OCI-LY7 (cell line): Measurements from ENCODE around the gene GRXCR2. TPM values are rescaled to one million over a fixed set of nuclear protein-coding genes. Genes with fewer than 3 reads are reported as not detected.

Experiments used
- BruUV-seq: library from RNA; stranded (reverse); fragments of 400-500 nt; replicated peaks from 2 replicates; lab custom pipeline; 2021; lab: Mats Ljungman, UMichigan
- CTCF ChIA-PET: fragments of 300-600 bp; sonication (Branson Sonifier 250); formaldehyde crosslinking; loops from one replicate; lab custom pipeline; 2022; ENCODE audit warnings: antibody characterized with exemption; ENCODE audit not compliant: unreplicated experiment; lab: Charles Lee
- POLR2A ChIA-PET: fragments of 300-600 bp; sonication (Branson Sonifier 250); formaldehyde crosslinking; loops from one replicate; lab custom pipeline; 2022; ENCODE audit warnings: antibody characterized with exemption; lab: Charles Lee
- DNase-seq: peaks from one replicate; pipeline ENCODE4 v3.0.0-alpha.2; 2015; ENCODE audit warnings: low spot score
- H2AFZ ChIP-seq: fragments of 200-600 bp; sonication (generic), shearing (Covaris generic); 2 replicates; pipeline ENCODE4 v1.6.1; 2014; ENCODE audit warnings: mild to moderate bottlenecking, antibody characterized with exemption, low read length, moderate library complexity
- H3K27ac ChIP-seq: fragments of 200-600 bp; sonication (generic); 2 replicates; pipeline ENCODE4 v1.5.1; 2014; ENCODE audit warnings: mixed run types, low read depth, mild to moderate bottlenecking, moderate library complexity, low read length, inconsistent platforms; ENCODE audit not compliant: poor library complexity, severe bottlenecking
- H3K36me3 ChIP-seq: fragments of 200-600 bp; sonication (generic); 2 replicates; pipeline ENCODE4 v1.6.1; 2014; ENCODE audit warnings: mild to moderate bottlenecking, antibody characterized with exemption, low read length, moderate library complexity, mixed read lengths; ENCODE audit not compliant: insufficient read depth
- H3K4me1 ChIP-seq: fragments of 200-600 bp; sonication (generic); 2 replicates; pipeline ENCODE4 v1.5.1; 2014; ENCODE audit warnings: mild to moderate bottlenecking, low read length; ENCODE audit not compliant: insufficient read depth, poor library complexity, severe bottlenecking
- H3K4me2 ChIP-seq: fragments of 200-600 bp; sonication (generic); 2 replicates; pipeline ENCODE4 v1.6.1; 2014; ENCODE audit warnings: mild to moderate bottlenecking, low read length
- H3K4me3 ChIP-seq: fragments of 200-600 bp; sonication (generic); 2 replicates; pipeline ENCODE4 v1.5.1; 2014; ENCODE audit warnings: mild to moderate bottlenecking, low read depth, low read length; ENCODE audit not compliant: poor library complexity, severe bottlenecking
- H3K79me2 ChIP-seq: fragments of 200-600 bp; sonication (generic); 2 replicates; pipeline ENCODE4 v1.6.1; 2016; ENCODE audit warnings: low read depth, mild to moderate bottlenecking, low read length, moderate library complexity, mixed read lengths; ENCODE audit not compliant: insufficient read depth
- H3K9me2 ChIP-seq: fragments of 200-600 bp; sonication (generic); 2 replicates; pipeline ENCODE4 v1.6.1; 2016; ENCODE audit warnings: mild to moderate bottlenecking, low read length, mixed read lengths; ENCODE audit not compliant: insufficient read depth
- H3K9me3 ChIP-seq: fragments of 200-600 bp; sonication (generic); 2 replicates; pipeline ENCODE4 v1.6.1; 2014; ENCODE audit warnings: mild to moderate bottlenecking, mixed run types, low read length, mixed read lengths
- H4K20me1 ChIP-seq: fragments of 200-600 bp; sonication (generic); 2 replicates; pipeline ENCODE4 v1.6.1; 2014; ENCODE audit warnings: mild to moderate bottlenecking, antibody characterized with exemption, low read length, moderate library complexity, mixed read lengths; ENCODE audit not compliant: insufficient read depth
- EZH2phosphoT487 ChIP-seq: fragments of 200-600 bp; sonication (generic); IDR thresholded peaks from 2 replicates; pipeline ENCODE4 v1.6.1; 2018; ENCODE audit warnings: low read depth, borderline replicate concordance, mild to moderate bottlenecking, mixed run types, antibody characterized with exemption, low read length, moderate library complexity, mixed read lengths
- intact Hi-C: fragments of 100-400 bp; cut with micrococcal nuclease; formaldehyde crosslinking; loops from one replicate; pipeline ENCODE4 v1.10.0; 2022; ENCODE audit not compliant: unreplicated experiment
- total RNA-seq, 2 experiments: library from RNA; depleted of rRNA in 1 of 2; stranded (reverse); fragments of >200 nt in 1 of 2; shearing (Covaris generic) in 1 of 2; gene quantifications; 2 replicates each; pipeline ENCODE4 v1.2.3, GENCODE V29; 2014 to 2022
- TF ChIP-seq, protein P1 (sequence below): fragments of 200-600 bp; sonication (generic); conservative IDR thresholded peaks from 2 replicates; pipeline ENCODE4 v1.5.1; 2014; ENCODE audit warnings: mild to moderate bottlenecking, antibody characterized with exemption, low read length, moderate library complexity, mixed read lengths

Gene GRXCR2
- total RNA-seq, 2 experiments from 2014 or later: not detected

DNA sequence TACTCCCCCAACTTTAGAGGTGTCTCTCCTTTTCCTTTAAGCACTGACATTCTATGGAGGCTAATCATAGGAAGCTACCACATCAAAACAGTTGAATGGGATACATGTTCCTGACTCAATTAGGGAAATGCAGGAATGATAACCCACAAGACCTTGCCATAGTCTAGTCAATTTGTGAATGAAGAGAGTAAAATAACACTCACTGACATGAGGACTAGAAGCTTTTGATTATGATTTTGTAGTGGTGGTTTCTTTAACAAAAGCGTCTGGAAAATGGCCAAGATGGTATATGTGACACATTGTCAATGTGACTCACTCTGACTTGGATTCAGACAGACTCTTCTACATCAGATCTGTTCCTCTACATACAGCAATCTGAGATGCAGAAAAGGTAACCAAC is 24.0 kb downstream of the GRXCR2 start:
- H4K20me1 ChIP-seq: no peaks in the 10 kb centered on the region
- no peaks in the 10 kb centered on the region for H3K79me2 ChIP-seq
- POLR2A ChIA-PET: no interaction called here
- no peaks in the 10 kb centered on the region for H3K9me3 ChIP-seq
- H3K4me2 ChIP-seq: no peak overlapping the region
- DNase-seq: no peak
- no peak overlapping the region for H3K4me3 ChIP-seq
- no peaks in the 10 kb centered on the region for H3K4me1 ChIP-seq
- no peak overlapping the region for H2AFZ ChIP-seq
- CTCF ChIA-PET: no interaction called here
- H3K9me2 ChIP-seq: no peaks in the 10 kb centered on the region
- no peak for TF ChIP-seq EZH2phosphoT487
- TF ChIP-seq, protein P1, sequence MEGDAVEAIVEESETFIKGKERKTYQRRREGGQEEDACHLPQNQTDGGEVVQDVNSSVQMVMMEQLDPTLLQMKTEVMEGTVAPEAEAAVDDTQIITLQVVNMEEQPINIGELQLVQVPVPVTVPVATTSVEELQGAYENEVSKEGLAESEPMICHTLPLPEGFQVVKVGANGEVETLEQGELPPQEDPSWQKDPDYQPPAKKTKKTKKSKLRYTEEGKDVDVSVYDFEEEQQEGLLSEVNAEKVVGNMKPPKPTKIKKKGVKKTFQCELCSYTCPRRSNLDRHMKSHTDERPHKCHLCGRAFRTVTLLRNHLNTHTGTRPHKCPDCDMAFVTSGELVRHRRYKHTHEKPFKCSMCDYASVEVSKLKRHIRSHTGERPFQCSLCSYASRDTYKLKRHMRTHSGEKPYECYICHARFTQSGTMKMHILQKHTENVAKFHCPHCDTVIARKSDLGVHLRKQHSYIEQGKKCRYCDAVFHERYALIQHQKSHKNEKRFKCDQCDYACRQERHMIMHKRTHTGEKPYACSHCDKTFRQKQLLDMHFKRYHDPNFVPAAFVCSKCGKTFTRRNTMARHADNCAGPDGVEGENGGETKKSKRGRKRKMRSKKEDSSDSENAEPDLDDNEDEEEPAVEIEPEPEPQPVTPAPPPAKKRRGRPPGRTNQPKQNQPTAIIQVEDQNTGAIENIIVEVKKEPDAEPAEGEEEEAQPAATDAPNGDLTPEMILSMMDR: no peak
- H3K27ac ChIP-seq: no peak overlapping the region
- intact Hi-C loops: no loop called here
- no TSS peak for BruUV-seq
- H3K36me3 ChIP-seq: no peaks in the 10 kb centered on the region

- Histone ChIP-seq H3K79me2 (no peaks in the 10 kb centered on the region), H3K36me3 (no peaks in the 10 kb centered on the region), H3K9me3 (no peaks in the 10 kb centered on the region), H3K4me2 (no peak overlapping the region), H4K20me1 (no peaks in the 10 kb centered on the region), H3K4me1 (no peaks in the 10 kb centered on the region), H3K9me2 (no peaks in the 10 kb centered on the region), H2AFZ (no peak overlapping the region), H3K27ac (no peak overlapping the region), H3K4me3 (no peak overlapping the region)
- POLR2A ChIA-PET: no interaction called here
- CTCF ChIA-PET: no interaction called here
- intact Hi-C loops: no loop called here
- no TSS peak for BruUV-seq
- TF ChIP-seq, protein P1: no peak
- no peak for TF ChIP-seq EZH2phosphoT487
- no peak for DNase-seq
Measured at GRCh38 chr5:145847499-145848497, 25.0 kb downstream of the GRXCR2 start.

GRCh38 chr5:145846081-145846480 is 26.7 kb downstream of the GRXCR2 start:
- TF ChIP-seq, protein P1: no peak
- TF ChIP-seq EZH2phosphoT487: no peak
- Histone ChIP-seq H3K79me2 (no peaks in the 10 kb centered on the region), H3K36me3 (no peaks in the 10 kb centered on the region), H3K27ac (no peak overlapping the region), H3K4me3 (no peak overlapping the region), H3K9me3 (no peaks in the 10 kb centered on the region), H3K9me2 (no peaks in the 10 kb centered on the region), H2AFZ (no peak overlapping the region), H3K4me1 (no peaks in the 10 kb centered on the region), H4K20me1 (no peaks in the 10 kb centered on the region), H3K4me2 (no peak overlapping the region)
- BruUV-seq: no TSS peak
- intact Hi-C loops: no loop called here
- POLR2A ChIA-PET: interaction anchor here (0.6 to 0.7 kb wide), 2 partner anchors 41 to 659 kb away, joined by 3 to 4 read pairs; no protein-coding TSS in a partner anchor
- DNase-seq: no peak
- CTCF ChIA-PET: no interaction called here
